Measurements from ENCODE around the gene HIF1AN.
A peak's percentile ranks its signal among the peaks of the same experiment; 100 is the strongest.

Gene HIF1AN

GRCh38 chr10:100535715-100536353 lies at the start of gene HIF1AN:
Gene HIF1AN, plus strand, starts transcription at chr10:100535943. Its CDS starts 16 bp downstream, at chr10:100535959.
- DNase-seq (ENCODE audit: low spot score), result peak; percentile 89

DNA sequence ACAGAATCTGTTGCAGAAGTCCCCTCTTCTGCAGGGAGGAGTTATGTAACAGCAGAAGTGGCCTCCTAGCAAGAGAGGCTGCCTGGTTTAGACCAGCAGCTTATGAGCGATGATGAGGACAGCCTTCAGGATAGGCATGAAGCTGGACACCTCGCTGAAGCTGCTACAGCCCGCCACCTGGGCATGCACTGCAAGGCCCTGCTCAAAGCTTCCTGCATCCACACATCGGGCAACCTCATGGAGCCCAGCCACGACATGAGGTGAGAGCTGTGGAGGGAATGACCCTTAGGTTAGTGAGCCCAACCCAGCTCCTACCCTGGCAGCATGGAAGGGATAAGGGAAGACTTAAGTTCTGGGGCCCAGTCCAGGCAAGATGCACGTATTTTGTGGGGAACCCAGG lies 48.2 kb upstream of the HIF1AN start:
- no peak for DNase-seq (ENCODE audit: low spot score)

DNA sequence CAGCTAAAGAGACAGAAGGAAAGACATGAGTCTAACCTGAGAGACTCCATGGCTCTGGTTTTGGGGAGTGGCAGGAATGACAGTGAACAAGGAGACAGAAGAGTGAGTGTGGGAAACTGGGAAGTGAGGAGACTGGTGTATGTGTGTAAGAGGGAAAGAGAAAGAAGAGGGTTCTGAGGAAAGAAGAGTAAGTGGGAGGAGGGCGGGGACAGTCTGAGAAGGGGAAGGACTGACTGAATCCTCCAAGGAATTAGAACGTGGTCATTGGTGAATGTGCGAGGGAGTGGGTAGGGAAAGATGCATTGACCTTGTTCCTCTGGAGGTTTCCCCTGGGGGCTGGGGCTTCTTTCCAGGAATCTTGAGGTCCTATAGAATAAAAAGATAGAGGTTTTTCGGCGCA lies 46.3 kb upstream of the HIF1AN start:
- DNase-seq (ENCODE audit: low spot score), result no peak

- no peak for DNase-seq (ENCODE audit: low spot score)
Observed at GRCh38 chr10:100490531-100490930, 45.2 kb upstream of the HIF1AN start.

DNA sequence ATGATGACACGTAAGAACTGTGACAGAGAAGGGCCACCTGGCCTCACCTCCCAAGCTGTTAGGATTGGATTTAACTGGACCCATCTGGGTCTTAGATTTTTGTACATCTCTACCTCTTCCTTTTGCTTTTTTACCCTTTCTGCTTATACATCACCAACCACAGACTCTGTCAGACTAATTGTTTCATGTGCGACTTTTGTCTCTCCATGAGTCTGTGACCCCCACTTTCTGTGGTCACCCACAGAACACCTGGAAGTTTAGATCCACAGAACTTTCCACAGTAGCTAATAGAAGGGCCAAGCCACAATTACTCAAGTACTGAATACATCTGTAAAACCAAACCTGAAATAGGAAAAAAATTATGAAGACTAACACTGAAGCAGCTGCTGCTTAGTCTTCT lies 39.2 kb upstream of the HIF1AN start:
- DNase-seq (ENCODE audit: low spot score), result no peak

- no peak for DNase-seq (ENCODE audit: low spot score)
Observed at GRCh38 chr10:100498059-100498458, 37.7 kb upstream of the HIF1AN start.

- no peak for DNase-seq (ENCODE audit: low spot score)
Observed at GRCh38 chr10:100501423-100501822, 34.3 kb upstream of the HIF1AN start.

- no peak for DNase-seq (ENCODE audit: low spot score)
Observed at GRCh38 chr10:100502926-100503494, 32.7 kb upstream of the HIF1AN start.

DNA sequence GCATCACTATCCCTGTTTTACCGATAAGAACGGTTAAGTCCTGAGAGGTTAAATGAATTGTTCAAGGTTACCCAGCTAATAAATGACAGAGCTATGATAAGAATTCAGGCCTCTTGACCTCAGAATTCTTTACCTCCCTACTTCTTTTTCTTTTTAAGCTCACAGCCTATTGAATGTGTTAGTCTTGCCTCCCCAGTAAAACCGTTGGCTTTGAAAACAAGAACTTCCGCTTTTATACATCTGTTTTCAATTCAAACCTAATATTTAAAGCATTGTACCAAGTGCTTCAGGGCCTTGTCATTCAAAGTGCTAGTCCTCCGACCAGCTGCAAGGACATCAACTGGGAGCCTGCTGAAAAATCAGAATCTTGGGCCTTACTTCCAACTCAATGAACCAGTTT lies 31.6 kb upstream of the HIF1AN start:
- DNase-seq (ENCODE audit: low spot score), result no peak

GRCh38 chr10:100505164-100505563 lies 30.6 kb upstream of the HIF1AN start:
- DNase-seq (ENCODE audit: low spot score), result no peak

DNA sequence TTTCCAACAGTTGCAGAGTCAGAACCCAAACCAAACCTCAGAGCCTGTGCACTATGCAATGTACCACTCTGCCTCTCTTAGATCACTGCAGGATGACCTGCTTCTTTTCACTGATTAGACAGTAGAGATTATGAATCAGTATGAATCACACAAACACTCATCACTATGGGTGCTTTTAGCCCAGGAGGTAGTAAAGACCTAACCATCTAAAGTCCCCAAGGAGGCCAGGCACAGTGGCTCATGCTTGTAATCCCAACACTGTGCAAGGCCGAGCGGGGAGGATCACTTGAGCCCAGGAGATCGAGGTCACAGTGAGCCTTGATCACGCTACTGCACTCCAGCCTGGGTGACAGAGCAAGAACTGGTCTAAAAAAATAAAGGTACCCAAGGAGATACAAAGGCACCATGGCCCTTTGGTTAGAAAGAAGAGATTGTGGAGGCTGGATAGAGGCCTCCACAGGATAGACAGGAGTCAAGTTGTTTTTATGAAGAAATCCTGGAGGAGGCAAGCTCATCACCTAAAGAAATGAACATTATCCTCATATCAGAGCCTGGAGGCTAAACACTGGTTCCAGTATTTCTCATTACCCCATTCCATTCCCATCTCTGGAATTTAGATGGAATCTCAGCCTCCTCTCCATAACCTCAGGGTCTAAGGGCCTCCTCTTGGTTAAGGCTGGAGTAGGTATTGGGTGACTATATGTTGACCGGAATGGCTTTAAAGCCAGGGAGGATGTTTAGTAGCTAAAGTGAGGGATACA lies 29.0 kb upstream of the HIF1AN start:
- no peak for DNase-seq (ENCODE audit: low spot score)

GRCh38 chr10:100507357-100507732 lies 28.4 kb upstream of the HIF1AN start:
- DNase-seq (ENCODE audit: low spot score), result no peak

DNA sequence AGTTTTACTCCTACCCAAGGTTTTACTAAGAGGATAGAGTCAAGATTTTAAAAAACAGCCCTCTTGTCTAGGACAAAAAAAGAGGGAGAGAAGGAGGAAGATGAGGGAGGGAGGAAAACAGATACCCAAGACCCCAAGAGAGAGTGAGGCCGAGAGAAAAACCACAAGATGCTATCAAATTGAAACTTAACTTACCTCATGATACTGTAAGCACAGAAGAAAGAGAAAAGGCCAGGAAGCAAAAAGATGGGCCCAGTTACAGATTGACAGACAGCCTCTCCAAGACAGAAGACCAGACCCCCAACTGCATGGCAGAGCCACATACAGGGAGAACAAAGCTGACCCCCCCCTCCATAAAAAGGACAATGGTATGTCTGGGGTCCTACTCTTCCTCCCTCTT lies 27.5 kb upstream of the HIF1AN start:
- no peak for DNase-seq (ENCODE audit: low spot score)

DNA sequence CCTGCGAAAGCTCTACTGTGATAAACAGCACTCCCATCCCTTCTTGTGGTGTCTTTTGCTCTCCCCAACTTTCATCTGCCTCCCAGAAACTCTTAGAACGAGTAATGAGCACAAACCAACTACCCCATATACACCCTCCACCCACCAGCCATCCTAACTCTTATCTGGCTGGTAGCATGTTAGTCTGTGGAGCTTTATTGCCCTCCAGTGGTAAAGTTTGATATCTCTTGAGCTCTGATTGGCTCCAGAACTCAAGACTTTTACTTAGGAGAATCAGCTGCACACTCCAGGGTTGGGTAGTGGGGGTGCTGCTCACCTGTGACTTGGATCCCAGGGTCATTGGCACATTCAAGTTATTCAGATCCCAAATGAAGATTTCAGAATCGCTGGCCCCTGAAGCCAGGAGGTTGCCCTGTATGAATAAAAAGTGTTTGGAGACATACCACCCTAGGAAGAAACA lies 27.0 kb upstream of the HIF1AN start:
- DNase-seq (ENCODE audit: low spot score), result peak; percentile 54

GRCh38 chr10:100509241-100509840 lies 26.4 kb upstream of the HIF1AN start:
- DNase-seq (ENCODE audit: low spot score), result no peak

DNA sequence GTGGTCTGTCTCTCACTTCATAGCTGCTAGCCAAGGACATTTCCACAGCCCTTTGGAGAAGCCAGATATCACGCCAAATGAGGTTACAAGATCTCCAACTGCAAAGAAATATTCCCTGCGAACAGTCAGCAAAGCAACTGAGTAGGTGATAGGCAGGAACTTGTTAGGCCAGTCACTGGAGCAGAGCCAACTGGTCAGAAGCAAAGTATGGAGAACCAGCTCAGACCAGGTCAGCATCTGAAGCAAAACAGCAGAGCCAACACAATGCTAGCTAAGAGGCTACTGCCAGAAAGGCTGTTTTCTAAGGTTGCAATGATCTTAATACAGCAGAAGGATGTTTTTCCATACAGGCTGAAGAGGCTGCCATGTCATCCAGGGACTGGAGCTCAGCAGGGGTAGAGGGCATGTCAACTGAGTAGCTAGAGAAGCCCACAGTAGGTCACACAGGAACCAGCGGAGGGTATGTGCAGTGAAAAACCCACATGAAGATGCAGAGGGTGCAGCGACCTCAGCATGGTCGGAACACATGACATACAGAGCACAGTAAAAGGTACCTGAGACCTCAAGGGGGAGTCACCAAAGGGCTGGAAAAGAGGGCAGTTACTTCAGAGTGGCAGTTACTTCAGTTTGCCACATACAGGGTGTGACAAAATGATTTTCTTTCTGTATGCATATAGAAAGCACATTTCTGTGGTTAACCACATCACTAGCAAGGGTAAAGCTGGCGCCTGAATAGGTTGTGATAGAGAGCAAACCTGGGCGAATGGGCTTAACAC lies 25.0 kb upstream of the HIF1AN start:
- DNase-seq (ENCODE audit: low spot score), result no peak

DNA sequence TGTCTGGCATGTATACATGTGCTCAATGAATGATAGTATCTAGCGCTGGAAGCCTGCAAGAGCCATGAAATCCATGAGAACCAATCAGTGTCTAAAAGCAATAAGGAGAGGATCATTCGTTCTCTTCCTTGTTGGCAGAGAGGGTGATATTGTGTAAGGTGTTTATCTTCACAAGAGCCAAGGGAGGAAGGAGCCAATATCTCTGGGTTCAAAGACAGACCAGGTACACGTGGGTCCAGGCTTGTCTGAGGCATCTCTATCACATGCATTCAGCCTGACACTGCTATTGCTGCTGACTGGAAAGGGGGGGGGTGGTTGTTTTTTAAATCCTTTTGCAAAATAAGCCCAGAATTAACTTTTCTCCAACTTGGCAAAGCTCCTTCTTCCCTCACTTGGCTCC lies 20.1 kb upstream of the HIF1AN start:
- no peak for DNase-seq (ENCODE audit: low spot score)

DNA sequence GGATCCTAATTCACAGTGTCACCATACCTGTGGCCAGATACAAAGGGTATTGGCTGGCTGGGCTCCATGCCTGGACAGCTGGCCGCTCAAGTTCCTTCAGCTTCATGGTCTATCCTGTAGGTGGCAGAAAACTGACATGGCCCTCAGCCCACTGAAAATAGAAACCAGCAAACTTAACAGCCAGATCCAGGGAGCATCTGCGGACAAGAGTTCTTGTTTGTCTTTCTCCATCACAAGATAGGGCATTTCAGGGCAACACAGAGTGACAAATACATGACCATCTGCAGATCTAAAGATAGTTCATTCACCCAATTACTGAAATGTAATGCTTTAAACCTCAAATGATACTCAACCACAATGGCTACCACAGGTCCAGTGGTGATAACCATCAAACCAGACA lies 18.9 kb upstream of the HIF1AN start:
- DNase-seq (ENCODE audit: low spot score), result no peak

DNA sequence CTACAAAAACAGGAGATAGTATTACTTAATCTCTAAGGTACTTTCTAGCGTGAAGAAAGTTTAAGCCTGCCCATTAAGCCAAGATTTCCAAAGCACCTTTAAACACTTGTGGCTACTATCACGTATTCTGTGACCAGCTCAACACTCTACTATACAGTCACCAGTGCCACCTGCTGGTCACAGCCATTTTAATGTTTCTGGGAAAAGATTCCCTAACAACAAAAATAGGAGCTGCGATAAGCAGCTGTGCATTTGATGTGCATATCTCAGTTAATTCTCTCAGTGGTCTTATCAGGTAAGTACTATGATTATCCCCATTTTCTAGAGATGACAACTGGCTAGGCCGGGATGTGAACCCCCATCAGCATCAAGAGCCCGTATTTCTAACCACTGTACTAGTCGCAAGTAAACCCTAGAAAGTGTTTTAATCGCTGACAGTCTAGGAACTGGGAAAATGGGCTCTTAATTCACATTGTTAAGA lies 16.9 kb upstream of the HIF1AN start:
- peak; percentile 46 for DNase-seq (ENCODE audit: low spot score)

DNA sequence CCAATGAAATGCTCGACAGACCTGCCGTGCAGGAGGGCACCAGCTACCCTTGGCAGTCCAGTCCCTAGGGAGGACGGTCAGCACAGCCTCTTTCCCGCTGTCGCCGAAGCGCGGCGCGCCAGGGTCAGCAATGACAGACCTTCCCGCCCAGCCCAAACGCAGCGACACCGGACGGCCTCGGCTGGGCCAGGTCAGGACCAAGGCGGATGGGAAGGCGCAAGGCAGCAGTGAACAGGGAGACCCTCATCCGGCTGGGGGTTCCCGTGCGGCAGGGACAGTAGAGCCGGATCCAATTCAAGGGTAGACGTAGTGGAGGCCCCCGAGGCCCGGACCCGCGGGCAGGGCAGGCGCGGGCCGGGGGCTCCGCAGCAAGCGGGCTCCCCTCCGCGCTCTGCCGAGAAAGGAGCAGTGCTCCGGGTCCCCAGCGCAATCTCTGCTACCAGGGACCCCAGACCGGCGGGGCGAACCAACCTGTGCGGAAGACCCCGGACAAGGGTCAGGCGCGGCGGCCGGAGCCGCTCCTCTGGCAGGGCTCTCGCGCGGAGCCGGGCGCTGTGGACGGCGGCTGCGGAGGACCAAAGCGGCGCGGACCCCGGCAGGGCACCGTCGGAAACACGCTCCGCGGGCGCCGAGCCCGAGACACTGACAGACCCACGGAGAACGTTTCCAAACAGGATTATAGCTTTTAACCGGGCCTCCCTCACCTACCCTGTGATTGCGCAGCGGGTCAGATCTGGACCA lies 16.3 kb upstream of the HIF1AN start, which contains the start of gene SEC31B:
Gene SEC31B (minus strand): TSS at position 551 of the 741 bp plus-strand sequence. CDS start 2,909 bp downstream, outside the sequence.
- DNase-seq (ENCODE audit: low spot score), result no peak

GRCh38 chr10:100520811-100521210 lies 14.9 kb upstream of the HIF1AN start:
- DNase-seq (ENCODE audit: low spot score), result no peak

Data from D341Med (cell line).